GM18867 (cell line): Measurements from ENCODE around the gene TUBAL3.

Experiments used
- ATAC-seq: cut with Tn5 transposase; IDR thresholded peaks from one replicate; pipeline ENCODE4 v1.9.1; 2021; ENCODE audit warnings: mild to moderate bottlenecking, moderate library complexity; ENCODE audit not compliant: unreplicated experiment

The TUBAL3 gene

GRCh38 chr10:5404208-5405041, at the start of gene TUBAL3:
Gene TUBAL3, minus strand, starts transcription at chr10:5404828. Its CDS starts 36 bp downstream, at chr10:5404792.
- no peak for ATAC-seq

- ATAC-seq = no peak
Measured at GRCh38 chr10:5453749-5454489, 49.3 kb upstream of the TUBAL3 start.

GRCh38 chr10:5450605-5451384, 46.2 kb upstream of the TUBAL3 start:
- no peak for ATAC-seq

GRCh38 chr10:5449823-5450222, 45.2 kb upstream of the TUBAL3 start:
- no peak for ATAC-seq

- ATAC-seq = no peak
Measured at GRCh38 chr10:5449227-5449626, 44.6 kb upstream of the TUBAL3 start.

GRCh38 chr10:5448333-5449001, 43.8 kb upstream of the TUBAL3 start:
- no peak for ATAC-seq

- ATAC-seq = peak; percentile 63
Measured at GRCh38 chr10:5447611-5448071, 43.0 kb upstream of the TUBAL3 start.

- no peak for ATAC-seq
Measured at GRCh38 chr10:5447056-5447455, 42.4 kb upstream of the TUBAL3 start.

GRCh38 chr10:5446390-5446926, 41.8 kb upstream of the TUBAL3 start:
- no peak for ATAC-seq

- no peak for ATAC-seq
Measured at GRCh38 chr10:5445006-5445405, 40.4 kb upstream of the TUBAL3 start.

- ATAC-seq = peak; percentile 82
Measured at GRCh38 chr10:5443429-5443828, 38.8 kb upstream of the TUBAL3 start.

- ATAC-seq = peak; percentile 28
Measured at GRCh38 chr10:5442990-5443370, 38.4 kb upstream of the TUBAL3 start.

GRCh38 chr10:5442065-5442989, 37.7 kb upstream of the TUBAL3 start:
- ATAC-seq = no peak

- no peak for ATAC-seq
Measured at GRCh38 chr10:5441106-5441505, 36.5 kb upstream of the TUBAL3 start.

GRCh38 chr10:5440206-5440605, 35.6 kb upstream of the TUBAL3 start:
- no peak for ATAC-seq

GRCh38 chr10:5435328-5435727, 30.7 kb upstream of the TUBAL3 start:
- no peak for ATAC-seq

GRCh38 chr10:5434017-5434753, 29.6 kb upstream of the TUBAL3 start:
- peak; percentile 68 for ATAC-seq

GRCh38 chr10:5433182-5433581, 28.6 kb upstream of the TUBAL3 start:
- no peak for ATAC-seq

- no peak for ATAC-seq
Measured at GRCh38 chr10:5428133-5428532, 23.5 kb upstream of the TUBAL3 start.
